Measurements from ENCODE around the gene SLC5A8.

DNA sequence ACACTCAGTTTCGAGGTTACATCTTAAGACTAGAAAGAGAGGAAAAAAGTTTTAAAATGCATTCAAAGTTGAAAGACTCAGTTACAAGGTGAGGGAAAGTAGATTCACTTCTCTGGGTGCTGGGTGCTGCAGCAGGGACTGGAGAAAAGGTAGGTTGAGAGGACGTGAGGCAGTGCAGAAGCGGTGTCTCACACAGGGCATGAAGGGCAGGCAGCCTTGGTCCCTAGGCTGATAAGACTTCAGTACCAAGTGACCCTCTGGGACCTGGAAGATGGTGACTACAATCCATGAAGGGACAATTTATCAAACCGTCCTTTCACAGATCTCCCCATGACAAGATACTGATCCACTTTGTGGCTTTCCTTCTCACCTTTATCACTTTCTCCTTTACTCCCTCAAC, 47.3 kb upstream of the SLC5A8 start:
- TF ChIP-seq, protein P1, sequence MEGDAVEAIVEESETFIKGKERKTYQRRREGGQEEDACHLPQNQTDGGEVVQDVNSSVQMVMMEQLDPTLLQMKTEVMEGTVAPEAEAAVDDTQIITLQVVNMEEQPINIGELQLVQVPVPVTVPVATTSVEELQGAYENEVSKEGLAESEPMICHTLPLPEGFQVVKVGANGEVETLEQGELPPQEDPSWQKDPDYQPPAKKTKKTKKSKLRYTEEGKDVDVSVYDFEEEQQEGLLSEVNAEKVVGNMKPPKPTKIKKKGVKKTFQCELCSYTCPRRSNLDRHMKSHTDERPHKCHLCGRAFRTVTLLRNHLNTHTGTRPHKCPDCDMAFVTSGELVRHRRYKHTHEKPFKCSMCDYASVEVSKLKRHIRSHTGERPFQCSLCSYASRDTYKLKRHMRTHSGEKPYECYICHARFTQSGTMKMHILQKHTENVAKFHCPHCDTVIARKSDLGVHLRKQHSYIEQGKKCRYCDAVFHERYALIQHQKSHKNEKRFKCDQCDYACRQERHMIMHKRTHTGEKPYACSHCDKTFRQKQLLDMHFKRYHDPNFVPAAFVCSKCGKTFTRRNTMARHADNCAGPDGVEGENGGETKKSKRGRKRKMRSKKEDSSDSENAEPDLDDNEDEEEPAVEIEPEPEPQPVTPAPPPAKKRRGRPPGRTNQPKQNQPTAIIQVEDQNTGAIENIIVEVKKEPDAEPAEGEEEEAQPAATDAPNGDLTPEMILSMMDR (conservative IDR thresholded peaks at IDR 0.05; ENCODE audit: low read depth, low read length), result no peak
- TF ChIP-seq POLR2A (IDR thresholded peaks at IDR 0.05; ENCODE audit: low read depth, low read length), result no peak
- TF ChIP-seq, protein P2, sequence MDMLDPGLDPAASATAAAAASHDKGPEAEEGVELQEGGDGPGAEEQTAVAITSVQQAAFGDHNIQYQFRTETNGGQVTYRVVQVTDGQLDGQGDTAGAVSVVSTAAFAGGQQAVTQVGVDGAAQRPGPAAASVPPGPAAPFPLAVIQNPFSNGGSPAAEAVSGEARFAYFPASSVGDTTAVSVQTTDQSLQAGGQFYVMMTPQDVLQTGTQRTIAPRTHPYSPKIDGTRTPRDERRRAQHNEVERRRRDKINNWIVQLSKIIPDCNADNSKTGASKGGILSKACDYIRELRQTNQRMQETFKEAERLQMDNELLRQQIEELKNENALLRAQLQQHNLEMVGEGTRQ (IDR thresholded peaks at IDR 0.05; ENCODE audit: low read depth, low read length), result no peak

Data from IMR-90 (cell line).